HepG2 (cell line): ENCODE measurements around the gene UBFD1. TPM values are rescaled to one million over a fixed set of nuclear protein-coding genes. Genes with fewer than 3 reads are reported as not detected.
A peak's percentile ranks its signal among the peaks of the same experiment; 100 is the strongest.

ENCODE experiments used
- DNMT3B ChIP-seq: conservative IDR thresholded peaks from 2 replicates; pipeline ENCODE4 v1.6.1; 2016; ENCODE audit warnings: missing biosample characterization, control low read depth
- HNF1B ChIP-seq: sonication (generic); formaldehyde crosslinking; IDR thresholded peaks from 2 replicates; pipeline ENCODE4 v1.5.1; 2020; ENCODE audit warnings: mild to moderate bottlenecking, moderate library complexity, missing genetic modification reagents
- PRDM15 ChIP-seq: sonication (generic); formaldehyde crosslinking; IDR thresholded peaks from 2 replicates; pipeline ENCODE4 v1.4.0; 2020; ENCODE audit warnings: missing genetic modification reagents
- TARDBP ChIP-seq: sonication (generic); formaldehyde crosslinking; IDR thresholded peaks from 2 replicates; pipeline ENCODE4 v1.8.0; 2022; ENCODE audit warnings: mild to moderate bottlenecking, missing genetic modification reagents
- THRA ChIP-seq: sonication (generic); formaldehyde crosslinking; IDR thresholded peaks from 2 replicates; pipeline ENCODE4 v1.4.0; 2020; ENCODE audit warnings: missing genetic modification reagents, borderline replicate concordance
- TOPORS ChIP-seq: sonication (generic); formaldehyde crosslinking; IDR thresholded peaks from 2 replicates; pipeline ENCODE4 v1.8.0; 2023; ENCODE audit warnings: mild to moderate bottlenecking, missing genetic modification reagents
- ZBTB8A ChIP-seq: sonication (generic); formaldehyde crosslinking; IDR thresholded peaks from 2 replicates; pipeline ENCODE4 v1.4.0; 2020; ENCODE audit warnings: mild to moderate bottlenecking, low read depth, missing genetic modification reagents, borderline replicate concordance
- ZSCAN22 ChIP-seq: sonication (generic); formaldehyde crosslinking; IDR thresholded peaks from 2 replicates; pipeline ENCODE4 v1.4.0; 2020; ENCODE audit warnings: mild to moderate bottlenecking, missing genetic modification reagents
- polyA plus RNA-seq, 8 experiments: library from polyadenylated mRNA; depleted of rRNA in 3 of 8; stranded (reverse) in 7 of 8; unstranded in 1 of 8; fragments of >200 nt; fragmentation: Illumina TruSeq in 4 of 8; extraction: Trizol in 4 of 8; gene quantifications; 2 replicates each; pipeline versions ENCODE4 v1.2.1 to v1.2.3, GENCODE V29; 2011 to 2016; ENCODE audit warnings: low read depth in 4 of 8, missing spikeins in 1 of 8, mixed read lengths in 1 of 8; ENCODE audit not compliant: insufficient read depth in 1 of 8
- total RNA-seq, 5 experiments: library from RNA; depleted of rRNA; stranded (reverse); fragments of >200 nt; fragmentation: Illumina TruSeq; extraction: Trizol; gene quantifications; 2 replicates each; pipeline ENCODE4 v1.2.3, GENCODE V29; 2016; ENCODE audit warnings: low read depth in 1 of 5
- TF ChIP-seq, protein P1 (sequence below): sonication (generic); formaldehyde crosslinking; IDR thresholded peaks from 2 replicates; pipeline ENCODE4 v1.5.1; 2020; ENCODE audit warnings: mild to moderate bottlenecking, missing genetic modification reagents, moderate library complexity
- TF ChIP-seq, protein P2 (sequence below): sonication (generic); formaldehyde crosslinking; IDR thresholded peaks from 2 replicates; pipeline ENCODE4 v1.9.0; 2021; ENCODE audit warnings: missing genetic modification reagents, borderline replicate concordance
- TF ChIP-seq, protein P3 (sequence below): sonication (generic); formaldehyde crosslinking; IDR thresholded peaks from 2 replicates; pipeline ENCODE4 v1.8.1; 2023; ENCODE audit warnings: mild to moderate bottlenecking, missing genetic modification reagents, borderline replicate concordance

UBFD1 gene
- total and polyA plus RNA-seq, 2 of the 13 experiments (the other 11 are each of a cell fraction or from before 2014, with no cell fraction given): 100 to 111 TPM

- TF ChIP-seq PRDM15: 0 out of 2 replicates have a peak, but pooled peaks have one; percentile 23
- 0 out of 2 replicates have a peak, but pooled peaks have one; percentile 19 for TF ChIP-seq TARDBP (CRISPR knock-in tag)
- 0 out of 2 replicates have a peak, but pooled peaks have one; percentile 58 for TF ChIP-seq TOPORS (CRISPR knock-in tag)
- 0 out of 2 replicates have a peak, but pooled peaks have one; percentile 25 for TF ChIP-seq ZBTB8A (CRISPR knock-in tag)
- TF ChIP-seq, protein P1, sequence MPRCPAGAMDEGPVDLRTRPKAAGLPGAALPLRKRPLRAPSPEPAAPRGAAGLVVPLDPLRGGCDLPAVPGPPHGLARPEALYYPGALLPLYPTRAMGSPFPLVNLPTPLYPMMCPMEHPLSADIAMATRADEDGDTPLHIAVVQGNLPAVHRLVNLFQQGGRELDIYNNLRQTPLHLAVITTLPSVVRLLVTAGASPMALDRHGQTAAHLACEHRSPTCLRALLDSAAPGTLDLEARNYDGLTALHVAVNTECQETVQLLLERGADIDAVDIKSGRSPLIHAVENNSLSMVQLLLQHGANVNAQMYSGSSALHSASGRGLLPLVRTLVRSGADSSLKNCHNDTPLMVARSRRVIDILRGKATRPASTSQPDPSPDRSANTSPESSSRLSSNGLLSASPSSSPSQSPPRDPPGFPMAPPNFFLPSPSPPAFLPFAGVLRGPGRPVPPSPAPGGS (CRISPR knock-in tag): no peak
- 0 out of 2 replicates have a peak, but pooled peaks have one; percentile 21 for TF ChIP-seq DNMT3B (CRISPR knock-in tag)
- TF ChIP-seq THRA (CRISPR knock-in tag): no peak
- TF ChIP-seq HNF1B (CRISPR knock-in tag): 0 out of 2 replicates have a peak, but pooled peaks have one; percentile 27
- TF ChIP-seq, protein P2, sequence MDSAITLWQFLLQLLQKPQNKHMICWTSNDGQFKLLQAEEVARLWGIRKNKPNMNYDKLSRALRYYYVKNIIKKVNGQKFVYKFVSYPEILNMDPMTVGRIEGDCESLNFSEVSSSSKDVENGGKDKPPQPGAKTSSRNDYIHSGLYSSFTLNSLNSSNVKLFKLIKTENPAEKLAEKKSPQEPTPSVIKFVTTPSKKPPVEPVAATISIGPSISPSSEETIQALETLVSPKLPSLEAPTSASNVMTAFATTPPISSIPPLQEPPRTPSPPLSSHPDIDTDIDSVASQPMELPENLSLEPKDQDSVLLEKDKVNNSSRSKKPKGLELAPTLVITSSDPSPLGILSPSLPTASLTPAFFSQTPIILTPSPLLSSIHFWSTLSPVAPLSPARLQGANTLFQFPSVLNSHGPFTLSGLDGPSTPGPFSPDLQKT (CRISPR knock-in tag): no peak
- TF ChIP-seq ZSCAN22: 0 out of 2 replicates have a peak, but pooled peaks have one; percentile 14
- TF ChIP-seq, protein P3, sequence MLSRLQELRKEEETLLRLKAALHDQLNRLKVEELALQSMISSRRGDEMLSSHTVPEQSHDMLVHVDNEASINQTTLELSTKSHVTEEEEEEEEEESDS (CRISPR knock-in tag): peak; percentile 81; the same call in 1 of the 2 replicates
- TF ChIP-seq, all 625 proteins: peak for 34
These were observed 48.1 kb upstream of the UBFD1 start (continued) for GRCh38 chr16:23509441-23509754.
